ENCODE results near the gene TUBB4A. TPM values are rescaled to one million over a fixed set of nuclear protein-coding genes. Genes with fewer than 3 reads are reported as not detected.

TUBB4A gene
- total RNA-seq, 2 donors from 2014 or later: not detected

DNA sequence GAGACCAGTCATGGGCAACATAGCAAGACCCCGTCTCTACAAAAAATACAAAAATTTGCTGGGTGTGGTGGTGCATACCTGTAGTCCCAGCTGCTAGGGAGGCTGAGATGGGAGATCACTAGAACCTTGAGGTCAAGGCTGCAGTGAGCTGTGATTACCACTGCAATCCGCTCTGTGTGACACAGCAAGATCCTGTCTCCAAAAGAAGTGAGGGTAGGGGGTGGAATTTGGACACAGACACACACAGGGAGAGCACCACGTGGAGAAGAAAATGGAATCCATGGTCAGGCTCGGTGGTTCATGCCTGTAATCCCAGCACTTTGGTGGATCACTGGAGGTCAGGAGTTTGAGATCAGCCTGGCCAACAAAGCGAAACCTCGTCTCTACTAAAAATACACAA, 37.4 kb upstream of the TUBB4A start:
- no peaks in the 10 kb centered on the region for H3K27me3 ChIP-seq (replicated peaks; ENCODE audit: insufficient read depth)
- H3K4me1 ChIP-seq (ENCODE audit: control insufficient read depth in 1 of 2, low read depth in 2 of 2): no peaks in the 10 kb centered on the region
- TF ChIP-seq, protein P1, sequence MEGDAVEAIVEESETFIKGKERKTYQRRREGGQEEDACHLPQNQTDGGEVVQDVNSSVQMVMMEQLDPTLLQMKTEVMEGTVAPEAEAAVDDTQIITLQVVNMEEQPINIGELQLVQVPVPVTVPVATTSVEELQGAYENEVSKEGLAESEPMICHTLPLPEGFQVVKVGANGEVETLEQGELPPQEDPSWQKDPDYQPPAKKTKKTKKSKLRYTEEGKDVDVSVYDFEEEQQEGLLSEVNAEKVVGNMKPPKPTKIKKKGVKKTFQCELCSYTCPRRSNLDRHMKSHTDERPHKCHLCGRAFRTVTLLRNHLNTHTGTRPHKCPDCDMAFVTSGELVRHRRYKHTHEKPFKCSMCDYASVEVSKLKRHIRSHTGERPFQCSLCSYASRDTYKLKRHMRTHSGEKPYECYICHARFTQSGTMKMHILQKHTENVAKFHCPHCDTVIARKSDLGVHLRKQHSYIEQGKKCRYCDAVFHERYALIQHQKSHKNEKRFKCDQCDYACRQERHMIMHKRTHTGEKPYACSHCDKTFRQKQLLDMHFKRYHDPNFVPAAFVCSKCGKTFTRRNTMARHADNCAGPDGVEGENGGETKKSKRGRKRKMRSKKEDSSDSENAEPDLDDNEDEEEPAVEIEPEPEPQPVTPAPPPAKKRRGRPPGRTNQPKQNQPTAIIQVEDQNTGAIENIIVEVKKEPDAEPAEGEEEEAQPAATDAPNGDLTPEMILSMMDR (IDR thresholded peaks at IDR 0.05): no peak
- DNase-seq (ENCODE audit: low spot score): no peak
- H3K36me3 ChIP-seq: no peaks in the 10 kb centered on the region
- H3K4me3 ChIP-seq: no peak overlapping the region
- H3K27ac ChIP-seq: no peak overlapping the region
- ATAC-seq (ENCODE audit: insufficient number of reproducible peaks, low FRiP score, low read depth): no peak
- no peaks in the 10 kb centered on the region for H3K9me3 ChIP-seq

DNA sequence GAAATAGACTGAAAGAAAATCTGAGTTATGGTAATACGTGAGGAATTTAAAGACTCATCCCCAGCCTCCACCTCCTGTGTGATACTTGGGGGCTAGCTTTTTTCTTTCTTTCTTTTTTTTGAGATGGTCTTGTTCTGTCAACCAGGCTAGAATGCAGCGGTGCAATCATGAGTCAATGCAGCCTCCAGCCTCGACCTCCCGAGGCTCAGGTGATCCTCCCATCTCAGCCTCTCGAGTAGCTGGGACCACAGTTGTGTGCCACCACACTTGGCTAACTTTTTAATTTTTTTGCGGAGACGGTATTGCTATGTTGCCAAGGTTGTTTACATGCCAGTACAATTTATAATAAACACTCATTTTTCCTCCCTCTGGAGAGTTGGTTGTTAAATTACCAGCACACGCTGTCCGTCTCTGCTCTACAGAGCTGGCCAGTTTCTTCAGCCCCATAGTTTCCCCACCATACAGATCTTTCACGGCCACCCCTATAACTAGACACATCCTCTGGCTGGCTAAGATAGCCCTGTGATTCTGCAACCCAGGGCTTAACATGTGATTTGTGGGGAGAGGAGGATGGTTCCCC, 33.5 kb upstream of the TUBB4A start:
- DNase-seq (ENCODE audit: low spot score): no peak
- ATAC-seq (ENCODE audit: insufficient number of reproducible peaks, low FRiP score, low read depth): no peak
- TF ChIP-seq, protein P1 (IDR thresholded peaks at IDR 0.05): no peak
- no peaks in the 10 kb centered on the region for H3K27me3 ChIP-seq (replicated peaks; ENCODE audit: insufficient read depth)
- H3K27ac ChIP-seq: no peak overlapping the region
- H3K9me3 ChIP-seq: no peaks in the 10 kb centered on the region
- H3K36me3 ChIP-seq: no peaks in the 10 kb centered on the region
- H3K4me1 ChIP-seq (ENCODE audit: control insufficient read depth in 1 of 2, low read depth in 2 of 2): peaks cover 0 to 12% of the 10 kb centered on the region in 2 donors
- H3K4me3 ChIP-seq: no peak overlapping the region

DNA sequence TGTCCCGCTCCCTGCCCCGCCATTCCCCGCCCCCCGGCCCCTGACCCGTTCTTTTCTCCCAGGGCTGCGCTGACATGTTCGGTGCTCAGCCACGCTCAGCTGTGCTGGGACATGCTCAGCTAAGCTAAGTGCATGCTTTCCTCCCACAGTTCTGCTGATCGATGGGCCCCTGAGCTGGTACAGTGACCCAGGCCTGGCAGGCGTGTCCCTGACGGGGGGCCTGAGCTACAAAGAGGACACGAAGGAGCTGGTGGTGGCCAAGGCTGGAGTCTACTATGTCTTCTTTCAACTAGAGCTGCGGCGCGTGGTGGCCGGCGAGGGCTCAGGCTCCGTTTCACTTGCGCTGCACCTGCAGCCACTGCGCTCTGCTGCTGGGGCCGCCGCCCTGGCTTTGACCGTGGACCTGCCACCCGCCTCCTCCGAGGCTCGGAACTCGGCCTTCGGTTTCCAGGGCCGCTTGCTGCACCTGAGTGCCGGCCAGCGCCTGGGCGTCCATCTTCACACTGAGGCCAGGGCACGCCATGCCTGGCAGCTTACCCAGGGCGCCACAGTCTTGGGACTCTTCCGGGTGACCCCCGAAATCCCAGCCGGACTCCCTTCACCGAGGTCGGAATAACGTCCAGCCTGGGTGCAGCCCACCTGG, 32.5 kb upstream of the TUBB4A start:
- H3K27me3 ChIP-seq (replicated peaks; ENCODE audit: insufficient read depth): no peaks in the 10 kb centered on the region
- no peak for ATAC-seq (ENCODE audit: insufficient number of reproducible peaks, low FRiP score, low read depth)

DNA sequence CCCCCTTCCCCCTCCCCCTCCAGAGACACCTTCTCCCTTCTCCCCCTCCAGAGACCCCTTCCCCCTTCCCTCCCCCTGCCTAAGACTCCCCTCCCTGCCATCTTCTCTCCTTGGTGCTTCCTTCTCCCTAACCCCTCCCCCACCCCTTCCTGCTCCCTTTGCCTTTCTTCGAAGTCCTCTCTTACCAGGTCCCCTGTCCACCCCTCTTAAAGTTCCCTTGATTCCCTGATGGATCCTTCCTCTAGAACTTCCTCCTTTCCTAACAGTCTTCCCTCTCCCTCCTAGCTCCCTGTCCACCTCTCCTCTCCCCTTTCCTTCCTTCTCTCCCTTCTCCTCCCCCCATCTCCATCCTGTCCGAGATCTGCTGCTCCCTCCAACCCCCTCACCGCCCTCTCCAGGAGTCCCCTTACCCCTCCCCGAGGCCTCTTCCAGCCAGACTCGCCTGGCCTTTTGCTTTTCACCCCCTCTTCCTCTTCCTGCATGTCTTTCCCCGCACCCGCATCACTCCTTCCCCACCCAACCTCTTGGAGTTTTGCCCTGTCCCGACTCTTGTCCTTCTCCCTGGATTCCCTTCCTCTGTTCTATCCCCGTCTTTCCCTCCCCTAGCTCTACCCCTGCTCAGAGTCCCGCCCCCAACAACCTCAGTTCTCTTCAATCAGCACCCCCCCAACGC, 31.8 kb upstream of the TUBB4A start:
- Histone ChIP-seq H3K27me3 (replicated peaks; ENCODE audit: insufficient read depth) (no peaks in the 10 kb centered on the region), H3K9me3 (no peaks in the 10 kb centered on the region), H3K36me3 (no peaks in the 10 kb centered on the region), H3K27ac (no peak overlapping the region), H3K4me1 (ENCODE audit: control insufficient read depth in 1 of 2, low read depth in 2 of 2) (peaks cover 0 to 17% of the 10 kb centered on the region in 2 donors), H3K4me3 (no peak overlapping the region)
- DNase-seq (ENCODE audit: low spot score) (no peak), ATAC-seq (ENCODE audit: insufficient number of reproducible peaks, low FRiP score, low read depth) (no peak)
- TF ChIP-seq, protein P1 (IDR thresholded peaks at IDR 0.05): no peak

More for the DNA sequence above, 32.5 kb upstream of the TUBB4A start:
- no peaks in the 10 kb centered on the region for H3K9me3 ChIP-seq
- no peak overlapping the region for H3K4me3 ChIP-seq
- no peak for DNase-seq (ENCODE audit: low spot score)
- H3K36me3 ChIP-seq: no peaks in the 10 kb centered on the region
- no peak overlapping the region for H3K27ac ChIP-seq
- peaks cover 0 to 17% of the 10 kb centered on the region in 2 donors for H3K4me1 ChIP-seq (ENCODE audit: control insufficient read depth in 1 of 2, low read depth in 2 of 2)
- TF ChIP-seq, protein P1 (IDR thresholded peaks at IDR 0.05): no peak

DNA sequence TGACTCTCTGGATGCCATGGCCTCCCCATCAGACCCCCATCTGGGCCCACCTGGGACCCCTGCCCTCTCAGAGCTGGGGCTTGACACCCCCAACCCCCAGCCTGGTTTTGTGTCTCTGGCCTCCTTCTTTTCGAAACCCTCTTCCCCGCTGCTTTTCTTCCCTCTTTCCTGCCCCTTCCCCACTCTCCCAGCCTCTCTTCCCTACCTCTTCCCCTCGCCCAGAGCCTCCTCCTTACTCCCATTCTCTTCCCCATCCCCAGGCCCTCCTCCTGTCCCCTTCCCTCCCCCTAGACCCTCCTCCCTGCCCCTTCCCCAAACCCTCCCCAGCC, 30.9 kb upstream of the TUBB4A start:
- ATAC-seq (ENCODE audit: insufficient number of reproducible peaks, low FRiP score, low read depth): no peak
- Histone ChIP-seq H3K27ac (no peak overlapping the region), H3K4me1 (ENCODE audit: control insufficient read depth in 1 of 2, low read depth in 2 of 2) (peaks cover 0 to 17% of the 10 kb centered on the region in 2 donors), H3K36me3 (no peaks in the 10 kb centered on the region), H3K9me3 (no peaks in the 10 kb centered on the region), H3K4me3 (no peak overlapping the region), H3K27me3 (replicated peaks; ENCODE audit: insufficient read depth) (no peaks in the 10 kb centered on the region)
- DNase-seq (ENCODE audit: low spot score): no peak
- TF ChIP-seq, protein P1 (IDR thresholded peaks at IDR 0.05): no peak
